Adrenal gland (tissue), 5 donors: ENCODE results near the gene RBM15B.

Experiments
- POLR2A ChIP-seq, 2 donors: fragments of 450-650 bp; IDR thresholded peaks; one replicate each; pipeline ENCODE4 v1.6.1; 2017; ENCODE audit warnings: antibody characterized with exemption in 2 of 2, mild to moderate bottlenecking in 2 of 2, moderate library complexity in 1 of 2
- TF ChIP-seq, protein P1 (sequence below), 6 experiments: fragments of 450-650 bp in 4 of 6; fragments of 200-600 bp in 2 of 6; sonication (generic) in 1 of 6; IDR thresholded peaks; 1 replicate in 5 of 6; 2 replicates in 1 of 6; pipeline versions ENCODE4 v1.5.1 to v1.8.0; 2016 to 2021; ENCODE audit warnings: antibody characterized with exemption in 6 of 6, mild to moderate bottlenecking in 2 of 6, moderate library complexity in 1 of 6
- donor health status: DM: no; HTN: no; CAD: no.

DNA sequence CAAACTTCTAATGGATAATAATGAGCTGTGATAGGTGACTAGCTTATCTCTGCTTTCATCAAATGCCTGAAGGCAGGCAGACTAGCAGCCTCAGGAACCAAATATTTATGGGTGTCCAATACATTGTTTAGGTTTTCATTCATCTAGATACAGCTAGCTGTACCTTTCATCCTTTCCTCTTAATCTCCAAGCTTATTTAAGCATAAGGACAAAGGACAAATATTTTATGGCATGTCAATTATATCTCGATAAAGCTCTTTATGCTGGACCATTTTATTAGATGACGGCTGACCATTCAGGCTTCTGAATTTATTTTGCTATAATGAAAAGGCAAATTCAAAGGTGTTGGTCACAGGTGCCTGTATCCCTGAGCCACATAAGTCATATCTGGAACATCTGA is 16.9 kb downstream of the RBM15B start:
- TF ChIP-seq, protein P1, sequence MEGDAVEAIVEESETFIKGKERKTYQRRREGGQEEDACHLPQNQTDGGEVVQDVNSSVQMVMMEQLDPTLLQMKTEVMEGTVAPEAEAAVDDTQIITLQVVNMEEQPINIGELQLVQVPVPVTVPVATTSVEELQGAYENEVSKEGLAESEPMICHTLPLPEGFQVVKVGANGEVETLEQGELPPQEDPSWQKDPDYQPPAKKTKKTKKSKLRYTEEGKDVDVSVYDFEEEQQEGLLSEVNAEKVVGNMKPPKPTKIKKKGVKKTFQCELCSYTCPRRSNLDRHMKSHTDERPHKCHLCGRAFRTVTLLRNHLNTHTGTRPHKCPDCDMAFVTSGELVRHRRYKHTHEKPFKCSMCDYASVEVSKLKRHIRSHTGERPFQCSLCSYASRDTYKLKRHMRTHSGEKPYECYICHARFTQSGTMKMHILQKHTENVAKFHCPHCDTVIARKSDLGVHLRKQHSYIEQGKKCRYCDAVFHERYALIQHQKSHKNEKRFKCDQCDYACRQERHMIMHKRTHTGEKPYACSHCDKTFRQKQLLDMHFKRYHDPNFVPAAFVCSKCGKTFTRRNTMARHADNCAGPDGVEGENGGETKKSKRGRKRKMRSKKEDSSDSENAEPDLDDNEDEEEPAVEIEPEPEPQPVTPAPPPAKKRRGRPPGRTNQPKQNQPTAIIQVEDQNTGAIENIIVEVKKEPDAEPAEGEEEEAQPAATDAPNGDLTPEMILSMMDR (IDR thresholded peaks at IDR 0.05), result no peak
- TF ChIP-seq POLR2A (IDR thresholded peaks at IDR 0.05), result no peak
